ENCODE measurements around the gene ZNF804A.

ZNF804A gene

GRCh38 chr2:184555352-184555751 lies 43.0 kb upstream of the ZNF804A start:
- Histone ChIP-seq H3K4me2 (no peak overlapping the region), H2AFZ (ENCODE audit: low read depth) (no peak overlapping the region), H3K4me3 (IDR thresholded peaks at IDR 0.05; ENCODE audit: insufficient read depth, low read depth, low read length) (no peak overlapping the region), H3K4me1 (ENCODE audit: low read depth, poor library complexity, severe bottlenecking) (no peaks in the 10 kb centered on the region), H3K36me3 (ENCODE audit: insufficient read depth) (no peaks in the 10 kb centered on the region), H3K79me2 (ENCODE audit: insufficient read depth, low read depth) (no peaks in the 10 kb centered on the region), H3K9ac (no peak overlapping the region), H4K20me1 (ENCODE audit: insufficient read depth) (no peaks in the 10 kb centered on the region), H3K27me3 (ENCODE audit: insufficient read depth, low read depth) (no peaks in the 10 kb centered on the region), H3K27ac (no peak overlapping the region)
- TF ChIP-seq CTCF (conservative IDR thresholded peaks at IDR 0.05; ENCODE audit: low read depth, low read length): no peak

- H3K79me2 ChIP-seq (ENCODE audit: insufficient read depth, low read depth): no peaks in the 10 kb centered on the region
- no peaks in the 10 kb centered on the region for H3K27me3 ChIP-seq (ENCODE audit: insufficient read depth, low read depth)
- no peak overlapping the region for H3K27ac ChIP-seq
- no peaks in the 10 kb centered on the region for H3K4me1 ChIP-seq (ENCODE audit: low read depth, poor library complexity, severe bottlenecking)
- H4K20me1 ChIP-seq (ENCODE audit: insufficient read depth): no peaks in the 10 kb centered on the region
- H3K9ac ChIP-seq: no peak overlapping the region
- no peak overlapping the region for H2AFZ ChIP-seq (ENCODE audit: low read depth)
- H3K36me3 ChIP-seq (ENCODE audit: insufficient read depth): no peaks in the 10 kb centered on the region
- TF ChIP-seq CTCF (conservative IDR thresholded peaks at IDR 0.05; ENCODE audit: low read depth, low read length): no peak
- H3K4me2 ChIP-seq: no peak overlapping the region
- no peak overlapping the region for H3K4me3 ChIP-seq (IDR thresholded peaks at IDR 0.05; ENCODE audit: insufficient read depth, low read depth, low read length)
Observed at GRCh38 chr2:184556639-184557038, 41.7 kb upstream of the ZNF804A start.

GRCh38 chr2:184558713-184559464 lies 39.4 kb upstream of the ZNF804A start:
- no peak for TF ChIP-seq CTCF (conservative IDR thresholded peaks at IDR 0.05; ENCODE audit: low read depth, low read length)

GRCh38 chr2:184560603-184561002 lies 37.7 kb upstream of the ZNF804A start:
- Histone ChIP-seq H4K20me1 (ENCODE audit: insufficient read depth) (no peaks in the 10 kb centered on the region), H3K4me1 (ENCODE audit: low read depth, poor library complexity, severe bottlenecking) (no peaks in the 10 kb centered on the region), H3K79me2 (ENCODE audit: insufficient read depth, low read depth) (no peaks in the 10 kb centered on the region), H3K36me3 (ENCODE audit: insufficient read depth) (no peaks in the 10 kb centered on the region), H3K4me2 (no peak overlapping the region), H3K27ac (no peak overlapping the region), H3K9ac (no peak overlapping the region), H2AFZ (ENCODE audit: low read depth) (no peak overlapping the region), H3K27me3 (ENCODE audit: insufficient read depth, low read depth) (no peaks in the 10 kb centered on the region), H3K4me3 (IDR thresholded peaks at IDR 0.05; ENCODE audit: insufficient read depth, low read depth, low read length) (no peak overlapping the region)
- no peak for TF ChIP-seq CTCF (conservative IDR thresholded peaks at IDR 0.05; ENCODE audit: low read depth, low read length)

More at GRCh38 chr2:184558713-184559464, 39.4 kb upstream of the ZNF804A start:
- H3K79me2 ChIP-seq (ENCODE audit: insufficient read depth, low read depth): no peaks in the 10 kb centered on the region
- H3K36me3 ChIP-seq (ENCODE audit: insufficient read depth): no peaks in the 10 kb centered on the region
- H2AFZ ChIP-seq (ENCODE audit: low read depth): no peak overlapping the region
- H3K4me2 ChIP-seq: no peak overlapping the region
- no peak overlapping the region for H3K27ac ChIP-seq
- H3K4me1 ChIP-seq (ENCODE audit: low read depth, poor library complexity, severe bottlenecking): no peaks in the 10 kb centered on the region
- no peak overlapping the region for H3K9ac ChIP-seq
- H3K27me3 ChIP-seq (ENCODE audit: insufficient read depth, low read depth): no peaks in the 10 kb centered on the region
- no peak overlapping the region for H3K4me3 ChIP-seq (IDR thresholded peaks at IDR 0.05; ENCODE audit: insufficient read depth, low read depth, low read length)
- no peaks in the 10 kb centered on the region for H4K20me1 ChIP-seq (ENCODE audit: insufficient read depth)
